ENCODE data around the gene CBX6. TPM values are rescaled to one million over a fixed set of nuclear protein-coding genes. Genes with fewer than 3 reads are reported as not detected.
A peak's percentile ranks its signal among the peaks of the same experiment; 100 is the strongest.

Gene CBX6
- total and polyA plus RNA-seq, 10 donors, result 10.2 to 72.2 (median 38.7) TPM

DNA sequence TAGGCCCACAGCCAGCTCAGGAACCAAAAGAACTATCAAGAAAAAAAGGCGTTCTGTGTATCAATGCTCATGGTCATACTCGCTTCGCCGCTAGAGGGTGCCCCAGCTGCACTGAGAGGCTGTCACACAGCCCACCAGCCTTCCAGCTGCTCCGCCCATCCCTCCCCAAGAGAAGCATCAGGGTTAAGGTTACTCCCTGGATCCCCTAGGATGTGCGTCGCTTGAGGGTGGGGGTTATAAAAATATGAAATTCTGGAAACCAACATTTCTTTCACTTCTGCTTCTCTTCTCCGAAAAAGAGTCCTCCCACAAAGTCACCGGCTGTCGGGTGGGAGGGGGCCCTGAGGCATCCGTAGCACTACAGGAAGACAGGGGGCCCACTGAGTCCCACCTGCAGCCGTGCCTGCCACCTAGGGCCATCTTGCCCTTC lies 1.7 kb downstream of the CBX6 start:
- H3K36me3 ChIP-seq, result peaks cover 0 to 46% (median 21%) of the 10 kb centered on the region in 6 donors
- DNase-seq, result peak; percentile 96
- H3K27me3 ChIP-seq (replicated peaks in 1 of 7), result peaks cover 0 to 5% (median 0%) of the 10 kb centered on the region in 7 donors
- no peak for TF ChIP-seq POLR2A (IDR thresholded peaks at IDR 0.05)
- TF ChIP-seq POLR2AphosphoS5 (IDR thresholded peaks at IDR 0.05), result peak in 2 of 3 donors; percentile 41 to 59
- TF ChIP-seq, protein P1, sequence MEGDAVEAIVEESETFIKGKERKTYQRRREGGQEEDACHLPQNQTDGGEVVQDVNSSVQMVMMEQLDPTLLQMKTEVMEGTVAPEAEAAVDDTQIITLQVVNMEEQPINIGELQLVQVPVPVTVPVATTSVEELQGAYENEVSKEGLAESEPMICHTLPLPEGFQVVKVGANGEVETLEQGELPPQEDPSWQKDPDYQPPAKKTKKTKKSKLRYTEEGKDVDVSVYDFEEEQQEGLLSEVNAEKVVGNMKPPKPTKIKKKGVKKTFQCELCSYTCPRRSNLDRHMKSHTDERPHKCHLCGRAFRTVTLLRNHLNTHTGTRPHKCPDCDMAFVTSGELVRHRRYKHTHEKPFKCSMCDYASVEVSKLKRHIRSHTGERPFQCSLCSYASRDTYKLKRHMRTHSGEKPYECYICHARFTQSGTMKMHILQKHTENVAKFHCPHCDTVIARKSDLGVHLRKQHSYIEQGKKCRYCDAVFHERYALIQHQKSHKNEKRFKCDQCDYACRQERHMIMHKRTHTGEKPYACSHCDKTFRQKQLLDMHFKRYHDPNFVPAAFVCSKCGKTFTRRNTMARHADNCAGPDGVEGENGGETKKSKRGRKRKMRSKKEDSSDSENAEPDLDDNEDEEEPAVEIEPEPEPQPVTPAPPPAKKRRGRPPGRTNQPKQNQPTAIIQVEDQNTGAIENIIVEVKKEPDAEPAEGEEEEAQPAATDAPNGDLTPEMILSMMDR (IDR thresholded peaks at IDR 0.05 in 8 of 11, conservative IDR thresholded peaks at IDR 0.05 in 3 of 11), result peak; percentile 62 to 90 (median 82)
- no peaks in the 10 kb centered on the region for H3K9me3 ChIP-seq
- peak overlapping the region in 7 of 8 donors; percentile 67 to 91 (median 79) for H3K4me3 ChIP-seq
- H3K27ac ChIP-seq, result peak overlapping the region in 7 of 8 donors; percentile 89 to 94 (median 91)
- H3K4me1 ChIP-seq, result peaks cover 34 to 82% (median 62%) of the 10 kb centered on the region in 6 donors
- 3 to 4% (median 4%) methylated on average over 12 of the region's 12 CpGs for WGBS, 5 donors
- intact Hi-C loops (cut with DNase I; ENCODE audit: low total_unique reads), result loop anchor here (5.0 kb wide), 3 partner anchors 132 to 447 kb away; partner anchors contain the start of gene RPL3

- TF ChIP-seq, protein P1 (IDR thresholded peaks at IDR 0.05 in 8 of 11, conservative IDR thresholded peaks at IDR 0.05 in 3 of 11), result no peak
- TF ChIP-seq POLR2A (IDR thresholded peaks at IDR 0.05) (no peak), POLR2AphosphoS5 (IDR thresholded peaks at IDR 0.05) (no peak)
- H3K36me3 ChIP-seq, result peaks cover 0 to 53% (median 24%) of the 10 kb centered on the region in 6 donors
- peaks cover 0 to 5% (median 0%) of the 10 kb centered on the region in 7 donors for H3K27me3 ChIP-seq (replicated peaks in 1 of 7)
- peaks cover 36 to 89% (median 68%) of the 10 kb centered on the region in 6 donors for H3K4me1 ChIP-seq
- no peaks in the 10 kb centered on the region for H3K9me3 ChIP-seq
- WGBS, 5 donors, result 88 to 92% (median 89%) methylated on average over 3 of the region's 3 CpGs
- DNase-seq, result no peak
- no peak overlapping the region for H3K4me3 ChIP-seq
- H3K27ac ChIP-seq, result peak overlapping the region in 6 of 8 donors; percentile 89 to 94 (median 90)
- intact Hi-C loops (cut with DNase I; ENCODE audit: low total_unique reads), result loop anchor here (5.0 kb wide), 3 partner anchors 133 to 448 kb away; partner anchors contain the start of gene RPL3
Observed at GRCh38 chr22:38869663-38870062, 2.4 kb downstream of the CBX6 start.

GRCh38 chr22:38868886-38869381 lies 3.1 kb downstream of the CBX6 start:
- H3K4me1 ChIP-seq, result peaks cover 36 to 94% (median 74%) of the 10 kb centered on the region in 6 donors

More at GRCh38 chr22:38868886-38869381, 3.1 kb downstream of the CBX6 start:
- TF ChIP-seq POLR2A (IDR thresholded peaks at IDR 0.05) (no peak), POLR2AphosphoS5 (IDR thresholded peaks at IDR 0.05) (peak in 2 of 3 donors; percentile 48 to 55)
- TF ChIP-seq, protein P1 (IDR thresholded peaks at IDR 0.05 in 8 of 11, conservative IDR thresholded peaks at IDR 0.05 in 3 of 11), result peak; percentile 65 to 97 (median 94)
- Histone ChIP-seq H3K9me3 (no peaks in the 10 kb centered on the region), H3K36me3 (peaks cover 0 to 58% (median 25%) of the 10 kb centered on the region in 6 donors), H3K27me3 (replicated peaks in 1 of 7) (peaks cover 0 to 5% (median 0%) of the 10 kb centered on the region in 7 donors), H3K27ac (peak overlapping the region in 1 of 8 donors; percentile 2), H3K4me3 (no peak overlapping the region)
- peak; percentile 95 for DNase-seq
- intact Hi-C loops (cut with DNase I; ENCODE audit: low total_unique reads), result no loop called here
- 9 to 19% (median 13%) methylated on average over 8 of the region's 8 CpGs for WGBS, 5 donors

Measured in spleen (tissue), 11 donors.